ENCODE results near the gene IER2.

IER2 gene

GRCh38 chr19:13119627-13120026 is 30.6 kb upstream of the IER2 start:
- no peak for DNase-seq

- no peak for DNase-seq
These were observed 30.2 kb upstream of the IER2 start for GRCh38 chr19:13120031-13120430.

- no peak for DNase-seq
These were observed 29.4 kb upstream of the IER2 start for GRCh38 chr19:13120817-13121216.

- no peak for DNase-seq
These were observed 28.5 kb upstream of the IER2 start for GRCh38 chr19:13121551-13122274.

GRCh38 chr19:13122275-13122878 is 27.8 kb upstream of the IER2 start:
- DNase-seq: no peak

- DNase-seq: no peak
These were observed 26.9 kb upstream of the IER2 start for GRCh38 chr19:13122980-13123957.

- no peak for DNase-seq
These were observed 23.2 kb upstream of the IER2 start for GRCh38 chr19:13127051-13127450.

GRCh38 chr19:13127811-13128575 is 22.2 kb upstream of the IER2 start:
- DNase-seq: no peak

GRCh38 chr19:13128583-13128982 is 21.6 kb upstream of the IER2 start:
- no peak for DNase-seq

GRCh38 chr19:13129384-13129783 is 20.8 kb upstream of the IER2 start:
- no peak for DNase-seq

GRCh38 chr19:13130886-13131490 is 19.2 kb upstream of the IER2 start:
- DNase-seq: no peak

- DNase-seq: no peak
These were observed 17.6 kb upstream of the IER2 start for GRCh38 chr19:13132471-13133180.

- no peak for DNase-seq
These were observed 16.9 kb upstream of the IER2 start for GRCh38 chr19:13133241-13133870.

GRCh38 chr19:13134626-13135025 is 15.6 kb upstream of the IER2 start:
- DNase-seq: no peak

GRCh38 chr19:13135068-13136062 is 14.8 kb upstream of the IER2 start:
- no peak for DNase-seq

GRCh38 chr19:13137290-13137794 is 12.9 kb upstream of the IER2 start:
- DNase-seq: no peak

GRCh38 chr19:13138171-13138915 is 11.9 kb upstream of the IER2 start:
- no peak for DNase-seq

GRCh38 chr19:13138916-13139198 is 11.4 kb upstream of the IER2 start:
- no peak for DNase-seq

- no peak for DNase-seq
These were observed 10.4 kb upstream of the IER2 start for GRCh38 chr19:13139633-13140311.
